PC-3 (cell line): ENCODE results near the gene GPR183.

Source experiments
- EZH2 ChIP-seq: fragments of 300-600 bp; sonication (generic); IDR thresholded peaks from one replicate; pipeline ENCODE4 v1.6.1; 2017; ENCODE audit warnings: antibody characterized with exemption, mild to moderate bottlenecking, low read length; ENCODE audit not compliant: unreplicated experiment
- EZH2phosphoT487 ChIP-seq: fragments of 300-600 bp; sonication (generic); IDR thresholded peaks from 2 replicates; pipeline ENCODE4 v1.6.1; 2018; ENCODE audit warnings: mild to moderate bottlenecking, antibody characterized with exemption, low read length, borderline replicate concordance

GRCh38 chr13:99265162-99265800 lies 41.9 kb downstream of the GPR183 start:
- TF ChIP-seq EZH2: no peak
- TF ChIP-seq EZH2phosphoT487: no peak
